C4-2B (cell line): ENCODE measurements around the gene SSH2.

Source experiments
- H3K27ac ChIP-seq: fragments of 450-650 bp; 2 replicates; pipeline ENCODE4 v1.5.1; 2017
- ZFX ChIP-seq: fragments of 450-650 bp; IDR thresholded peaks from 2 replicates; pipeline ENCODE4 v1.6.1; 2017
- TF ChIP-seq, protein P1 (sequence below): fragments of 450-650 bp; conservative IDR thresholded peaks from 2 replicates; pipeline ENCODE4 v1.5.1; 2017; ENCODE audit warnings: mild to moderate bottlenecking

The SSH2 gene

DNA sequence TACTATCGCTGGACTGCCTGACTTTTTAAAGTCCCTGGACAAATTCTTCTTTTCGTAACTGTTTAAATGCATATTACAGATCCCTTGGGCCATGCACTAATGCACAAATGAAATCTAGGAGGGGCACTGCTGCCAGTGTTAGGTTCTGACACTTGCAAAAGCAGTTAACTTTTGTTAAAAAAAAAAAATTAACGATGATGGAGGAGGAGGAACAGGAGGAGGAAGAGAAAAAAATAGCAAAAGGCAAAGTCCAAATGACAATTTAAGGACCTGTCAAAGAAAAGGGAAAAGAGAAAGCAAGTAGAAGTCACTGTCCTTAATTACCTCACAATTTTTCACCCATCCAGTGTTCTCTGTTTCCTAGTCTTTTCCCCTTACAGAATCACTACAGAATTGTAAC is 209.5 kb downstream of the SSH2 start:
- H3K27ac ChIP-seq = no peak overlapping the region
- TF ChIP-seq, protein P1, sequence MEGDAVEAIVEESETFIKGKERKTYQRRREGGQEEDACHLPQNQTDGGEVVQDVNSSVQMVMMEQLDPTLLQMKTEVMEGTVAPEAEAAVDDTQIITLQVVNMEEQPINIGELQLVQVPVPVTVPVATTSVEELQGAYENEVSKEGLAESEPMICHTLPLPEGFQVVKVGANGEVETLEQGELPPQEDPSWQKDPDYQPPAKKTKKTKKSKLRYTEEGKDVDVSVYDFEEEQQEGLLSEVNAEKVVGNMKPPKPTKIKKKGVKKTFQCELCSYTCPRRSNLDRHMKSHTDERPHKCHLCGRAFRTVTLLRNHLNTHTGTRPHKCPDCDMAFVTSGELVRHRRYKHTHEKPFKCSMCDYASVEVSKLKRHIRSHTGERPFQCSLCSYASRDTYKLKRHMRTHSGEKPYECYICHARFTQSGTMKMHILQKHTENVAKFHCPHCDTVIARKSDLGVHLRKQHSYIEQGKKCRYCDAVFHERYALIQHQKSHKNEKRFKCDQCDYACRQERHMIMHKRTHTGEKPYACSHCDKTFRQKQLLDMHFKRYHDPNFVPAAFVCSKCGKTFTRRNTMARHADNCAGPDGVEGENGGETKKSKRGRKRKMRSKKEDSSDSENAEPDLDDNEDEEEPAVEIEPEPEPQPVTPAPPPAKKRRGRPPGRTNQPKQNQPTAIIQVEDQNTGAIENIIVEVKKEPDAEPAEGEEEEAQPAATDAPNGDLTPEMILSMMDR = no peak
- no peak for TF ChIP-seq ZFX

DNA sequence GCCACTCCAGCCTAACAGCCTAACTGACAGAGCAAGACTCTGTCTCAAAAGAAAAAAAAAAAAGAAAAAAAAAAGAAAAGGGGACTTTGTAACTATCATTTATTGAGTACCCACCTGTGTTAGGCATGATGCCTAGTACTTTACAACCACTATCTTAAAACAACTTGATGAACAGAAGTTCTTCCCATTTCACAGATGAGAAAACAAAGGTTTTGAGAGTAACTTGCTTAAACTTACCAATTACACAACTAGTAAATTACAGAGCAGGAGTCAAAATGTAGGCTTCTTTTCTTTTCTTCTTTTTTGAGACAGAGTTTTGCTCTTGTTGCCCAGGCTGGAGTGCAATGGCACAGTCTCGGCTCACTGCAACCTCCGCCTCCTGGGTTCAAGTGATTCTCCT is 210.6 kb downstream of the SSH2 start:
- H3K27ac ChIP-seq = no peak overlapping the region
- TF ChIP-seq ZFX = no peak
- TF ChIP-seq, protein P1 = no peak

DNA sequence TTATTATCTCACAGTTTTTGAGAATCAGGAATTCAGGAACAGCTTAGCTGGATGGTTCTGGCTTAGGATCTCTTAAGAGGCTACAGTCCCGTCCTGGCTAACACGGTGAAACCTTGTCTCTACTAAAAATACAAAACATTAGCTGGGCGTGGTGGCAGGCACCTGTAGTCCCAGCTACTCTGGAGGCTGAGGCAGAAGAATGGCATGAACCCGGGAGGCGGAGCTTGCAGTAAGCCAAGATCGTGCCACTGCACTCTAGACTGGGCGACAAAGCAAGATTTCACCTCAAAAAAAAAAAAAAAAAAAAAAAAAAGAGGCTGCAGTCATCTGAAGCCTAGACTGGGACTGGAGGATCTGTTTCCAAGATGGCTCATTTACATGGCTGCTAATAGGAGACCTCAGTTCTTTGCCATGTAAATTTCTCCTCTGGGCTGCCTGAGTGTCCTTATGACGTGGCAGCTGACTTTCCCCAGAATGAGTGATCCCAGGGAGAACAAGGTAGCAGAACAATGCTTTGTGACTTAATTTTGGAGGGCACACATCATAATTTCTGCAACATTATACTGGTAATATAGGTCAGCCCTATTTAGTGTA is 211.5 kb downstream of the SSH2 start:
- no peak for TF ChIP-seq ZFX
- TF ChIP-seq, protein P1 = no peak

DNA sequence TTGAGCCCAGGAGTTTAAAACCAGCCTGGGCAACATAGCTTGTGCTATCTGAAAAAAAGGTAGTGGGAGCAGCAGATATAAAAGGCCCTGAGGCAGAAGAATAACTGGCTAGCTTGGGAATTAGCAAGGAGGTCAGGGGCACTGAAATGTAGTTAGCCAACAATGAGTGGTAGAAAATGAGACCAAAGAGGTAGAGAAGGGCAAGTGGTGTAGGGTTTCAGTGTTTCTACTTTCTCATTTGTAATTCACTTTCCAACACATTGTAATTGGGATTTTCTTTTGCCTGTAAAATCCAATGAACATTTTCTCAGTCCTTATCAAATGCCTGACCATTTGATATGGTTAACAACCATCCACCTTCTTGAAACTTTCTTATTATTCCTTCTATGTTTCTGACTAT is 212.2 kb downstream of the SSH2 start:
- H3K27ac ChIP-seq = no peak overlapping the region
- no peak for TF ChIP-seq ZFX
- TF ChIP-seq, protein P1 = no peak

More for the DNA sequence above, 211.5 kb downstream of the SSH2 start:
- H3K27ac ChIP-seq = no peak overlapping the region

DNA sequence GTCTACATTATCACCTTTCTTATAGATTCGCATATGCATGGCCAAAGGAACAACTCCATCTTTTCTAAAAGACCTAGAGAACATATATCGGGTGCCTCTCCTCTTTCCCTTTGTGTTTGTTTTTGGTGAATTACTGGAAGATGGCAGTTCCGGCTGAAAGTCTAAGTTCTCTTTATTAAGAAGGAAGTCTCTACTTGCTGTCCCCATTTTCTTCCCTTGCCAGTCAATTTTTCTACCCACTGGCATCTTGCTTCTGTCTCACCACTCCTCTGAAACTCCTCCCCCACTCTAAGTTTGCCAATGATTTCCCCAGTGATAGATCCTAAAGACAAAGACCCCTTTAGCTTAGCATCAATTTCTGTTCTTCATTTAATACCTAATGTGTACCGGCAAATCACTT is 213.5 kb downstream of the SSH2 start:
- no peak for TF ChIP-seq ZFX
- TF ChIP-seq, protein P1 = no peak

DNA sequence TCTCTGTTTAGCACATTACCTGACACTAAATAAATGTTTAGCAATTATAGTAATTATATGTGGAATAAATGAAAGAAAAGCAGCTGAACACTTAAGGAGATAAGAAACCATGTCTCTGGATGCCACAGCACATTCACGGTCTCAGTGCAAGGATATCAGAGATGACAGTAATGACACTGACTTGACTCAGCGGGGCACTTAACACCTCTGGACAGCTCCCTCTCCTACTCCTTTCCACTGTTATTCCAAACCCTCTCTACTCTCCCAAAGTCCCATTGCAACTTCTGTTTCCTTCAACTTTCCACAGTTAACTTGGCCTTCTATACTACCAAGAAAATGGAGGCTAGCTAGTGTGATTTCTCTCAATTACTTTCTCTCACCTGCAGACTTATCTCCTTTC is 214.3 kb downstream of the SSH2 start:
- H3K27ac ChIP-seq = no peak overlapping the region
- TF ChIP-seq ZFX = no peak
- TF ChIP-seq, protein P1 = no peak

More for the DNA sequence above, 213.5 kb downstream of the SSH2 start:
- no peak overlapping the region for H3K27ac ChIP-seq

DNA sequence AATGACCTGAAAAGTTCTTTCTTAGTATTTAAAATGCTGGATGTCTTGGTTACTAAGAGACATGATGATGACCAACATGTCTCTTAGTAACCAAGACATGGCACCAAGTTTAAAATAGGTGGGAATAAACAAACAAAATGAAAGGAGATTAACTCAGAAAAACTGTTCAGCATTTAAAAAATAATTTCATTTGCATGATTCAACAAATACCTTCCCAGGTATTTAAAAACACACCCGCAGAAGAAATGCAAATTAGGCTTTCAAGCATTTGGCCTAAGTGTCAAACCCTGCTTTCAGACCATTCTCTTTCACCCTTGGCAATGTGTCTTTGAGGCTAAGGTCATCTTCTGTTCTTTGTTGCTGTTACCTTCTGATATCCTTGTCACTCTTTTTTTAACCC is 215.9 kb downstream of the SSH2 start:
- no peak overlapping the region for H3K27ac ChIP-seq
- TF ChIP-seq, protein P1 = no peak
- TF ChIP-seq ZFX = no peak
